Epithelial cell of proximal tubule (primary cell): ENCODE results near the gene RABL2B. TPM values are rescaled to one million over a fixed set of nuclear protein-coding genes. Genes with fewer than 3 reads are reported as not detected.
"Not testable (repeated sequence)": the region's sequence is repeated elsewhere in the genome, so short reads cannot be mapped to it uniquely, and the experiment has no call there.

Source experiments
- DNase-seq: peaks from one replicate; pipeline ENCODE4 v3.0.0-alpha.2; 2011; ENCODE audit warnings: low read depth
- H3K4me3 ChIP-seq: 2 replicates; pipeline ENCODE4 v1.5.1; 2011; ENCODE audit warnings: low read depth, mild to moderate bottlenecking, low read length
- total RNA-seq: library from RNA; depleted of rRNA; stranded (reverse); fragments of >200 nt; gene quantifications from 2 replicates; pipeline ENCODE4 v1.2.3, GENCODE V29; 2015
- TF ChIP-seq, protein P1 (sequence below): conservative IDR thresholded peaks from 2 replicates; pipeline ENCODE4 v1.5.1; 2012; ENCODE audit warnings: low read depth, mild to moderate bottlenecking, low read length

The RABL2B gene
- total RNA-seq = 14.6 and 15.0 TPM in 2 replicates

- DNase-seq = peak; percentile 15
- H3K4me3 ChIP-seq = peak within 1 kb of the TSS; percentile 59
Measured at GRCh38 chr22:50783033-50783879, at the start of gene RABL2B. Gene RABL2B (minus strand): TSS chr22:50783636. CDS start chr22:50782294, 1,342 bp downstream.

- not testable (repeated sequence) for H3K4me3 ChIP-seq, DNase-seq
Measured at GRCh38 chr22:50786936-50787335, 3.5 kb upstream of the RABL2B start.

DNA sequence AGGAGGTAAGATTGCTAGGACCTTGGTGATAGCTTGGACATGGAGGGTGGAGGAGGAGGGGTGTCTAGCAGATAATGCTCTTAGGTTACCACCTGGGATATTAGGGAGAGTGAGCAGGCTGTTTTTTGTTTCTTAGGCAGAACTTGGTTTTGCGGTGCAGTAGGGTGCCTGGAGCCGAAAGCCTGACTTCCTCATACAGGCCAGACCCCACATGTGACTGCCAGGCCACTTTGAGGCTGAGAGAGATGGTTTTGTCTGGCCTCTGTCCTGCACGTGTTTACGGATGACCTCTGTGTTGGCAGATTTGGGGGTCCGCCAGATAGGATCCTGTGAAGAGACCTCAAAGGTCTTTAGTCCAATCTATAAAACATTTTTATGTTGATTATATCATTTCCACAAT, 1.9 kb upstream of the RABL2B start:
- DNase-seq, H3K4me3 ChIP-seq: not testable (repeated sequence)

DNA sequence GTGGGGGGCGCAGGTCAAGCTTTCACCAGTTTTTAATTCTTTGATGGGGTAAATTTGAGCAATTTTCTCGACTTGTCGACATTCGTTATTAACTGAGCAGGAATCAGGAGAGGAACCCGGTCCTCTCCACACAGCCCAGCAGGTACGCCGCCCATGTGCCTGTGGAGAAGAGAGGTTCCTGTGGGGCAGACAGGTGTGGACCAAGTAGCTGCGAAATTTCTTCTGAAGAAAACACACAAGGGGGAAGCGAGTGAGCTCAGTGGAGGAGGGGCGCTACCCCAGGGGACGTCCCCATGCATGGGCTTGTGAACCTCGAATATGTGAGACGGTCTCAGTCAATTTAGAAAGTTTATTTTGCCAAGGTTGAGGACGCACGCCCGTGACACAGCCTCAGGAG, 442 bp upstream of the RABL2B start:
- not testable (repeated sequence) for DNase-seq
- peak overlapping the region; percentile 59 for H3K4me3 ChIP-seq

DNA sequence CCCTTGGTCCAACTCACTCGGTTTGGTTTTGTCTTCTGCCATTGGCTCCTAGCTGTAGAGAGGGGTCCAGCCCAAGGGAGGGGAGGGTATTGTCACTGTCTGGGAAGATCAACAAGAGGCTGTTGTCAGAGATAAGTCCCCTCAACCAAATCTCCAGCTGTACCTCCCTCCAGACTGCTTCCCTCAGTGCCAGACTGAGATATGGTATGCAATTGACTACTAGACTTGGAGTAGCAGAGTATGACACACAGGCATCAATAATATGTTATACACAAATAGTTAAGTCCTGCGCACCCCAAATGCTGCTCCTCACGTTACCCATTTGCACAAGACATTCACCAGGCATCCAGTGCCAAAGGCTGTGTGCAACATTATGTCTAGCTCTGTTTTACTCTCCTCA, 1.2 kb downstream of the RABL2B start:
- DNase-seq, H3K4me3 ChIP-seq: not testable (repeated sequence)

DNA sequence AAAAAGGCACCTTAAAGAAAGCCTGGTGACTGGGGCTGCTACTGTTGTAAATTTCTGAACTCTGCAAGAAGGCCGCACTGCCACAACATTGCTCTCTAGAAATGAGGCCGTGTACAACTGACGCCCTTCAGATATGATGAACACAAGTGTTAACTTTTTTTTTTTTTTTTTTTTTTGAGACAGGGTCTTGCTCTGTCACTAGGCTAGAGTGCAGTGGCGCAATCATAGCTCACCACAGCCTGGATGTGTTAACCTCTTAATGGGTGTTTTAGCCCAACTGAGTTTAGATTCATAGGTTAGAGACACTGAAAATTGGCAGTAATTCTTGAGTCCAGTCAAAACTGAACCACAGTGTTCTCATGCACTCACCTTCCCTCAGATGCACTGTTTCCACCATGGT, 3.2 kb downstream of the RABL2B start:
- H3K4me3 ChIP-seq, DNase-seq: not testable (repeated sequence)

DNA sequence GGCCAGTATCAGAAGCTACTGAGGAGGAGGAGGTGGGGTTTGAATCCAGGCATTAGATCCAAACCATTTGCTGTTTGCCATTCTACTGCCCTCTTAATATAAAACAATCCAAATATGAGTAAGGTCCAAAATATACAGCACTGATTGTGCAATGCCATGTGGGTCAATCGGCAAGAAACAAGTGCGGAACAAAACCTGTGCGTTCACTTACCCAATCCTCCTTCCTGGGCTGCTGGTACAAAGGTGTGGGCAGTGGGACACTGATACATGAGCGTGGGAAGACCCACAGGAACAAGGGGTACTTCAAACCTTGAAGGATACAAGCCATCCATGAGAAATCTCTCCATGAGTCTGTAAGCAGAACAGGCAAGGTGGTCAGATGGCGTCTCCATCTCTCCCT, 5.8 kb downstream of the RABL2B start:
- not testable (repeated sequence) for H3K4me3 ChIP-seq, DNase-seq

DNA sequence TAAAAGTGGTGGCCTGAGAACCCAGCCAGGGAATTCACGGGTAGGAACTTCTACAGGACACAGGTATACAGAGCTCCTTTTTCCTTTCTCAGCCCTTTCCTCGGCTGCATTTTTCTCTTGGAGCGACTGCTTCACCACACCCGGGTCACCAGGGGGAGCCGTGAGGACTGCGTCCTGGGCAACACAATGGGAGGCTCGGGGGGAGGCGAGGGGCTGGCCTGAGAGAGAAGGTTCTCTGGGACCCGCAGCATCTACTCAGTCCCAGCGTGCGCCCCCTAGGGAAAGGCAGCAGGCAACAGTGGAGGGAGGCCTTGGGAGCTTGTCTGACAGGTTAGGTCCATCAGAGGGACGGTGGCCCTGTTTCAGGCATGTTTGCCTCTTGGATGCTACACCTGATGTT, 8.3 kb downstream of the RABL2B start:
- not testable (repeated sequence) for DNase-seq

GRCh38 chr22:50764288-50764687, 19.1 kb downstream of the RABL2B start:
- not testable (repeated sequence) for H3K4me3 ChIP-seq, DNase-seq

More for the DNA sequence above, 8.3 kb downstream of the RABL2B start:
- TF ChIP-seq, protein P1, sequence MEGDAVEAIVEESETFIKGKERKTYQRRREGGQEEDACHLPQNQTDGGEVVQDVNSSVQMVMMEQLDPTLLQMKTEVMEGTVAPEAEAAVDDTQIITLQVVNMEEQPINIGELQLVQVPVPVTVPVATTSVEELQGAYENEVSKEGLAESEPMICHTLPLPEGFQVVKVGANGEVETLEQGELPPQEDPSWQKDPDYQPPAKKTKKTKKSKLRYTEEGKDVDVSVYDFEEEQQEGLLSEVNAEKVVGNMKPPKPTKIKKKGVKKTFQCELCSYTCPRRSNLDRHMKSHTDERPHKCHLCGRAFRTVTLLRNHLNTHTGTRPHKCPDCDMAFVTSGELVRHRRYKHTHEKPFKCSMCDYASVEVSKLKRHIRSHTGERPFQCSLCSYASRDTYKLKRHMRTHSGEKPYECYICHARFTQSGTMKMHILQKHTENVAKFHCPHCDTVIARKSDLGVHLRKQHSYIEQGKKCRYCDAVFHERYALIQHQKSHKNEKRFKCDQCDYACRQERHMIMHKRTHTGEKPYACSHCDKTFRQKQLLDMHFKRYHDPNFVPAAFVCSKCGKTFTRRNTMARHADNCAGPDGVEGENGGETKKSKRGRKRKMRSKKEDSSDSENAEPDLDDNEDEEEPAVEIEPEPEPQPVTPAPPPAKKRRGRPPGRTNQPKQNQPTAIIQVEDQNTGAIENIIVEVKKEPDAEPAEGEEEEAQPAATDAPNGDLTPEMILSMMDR = peak; percentile 49
- H3K4me3 ChIP-seq = not testable (repeated sequence)

DNA sequence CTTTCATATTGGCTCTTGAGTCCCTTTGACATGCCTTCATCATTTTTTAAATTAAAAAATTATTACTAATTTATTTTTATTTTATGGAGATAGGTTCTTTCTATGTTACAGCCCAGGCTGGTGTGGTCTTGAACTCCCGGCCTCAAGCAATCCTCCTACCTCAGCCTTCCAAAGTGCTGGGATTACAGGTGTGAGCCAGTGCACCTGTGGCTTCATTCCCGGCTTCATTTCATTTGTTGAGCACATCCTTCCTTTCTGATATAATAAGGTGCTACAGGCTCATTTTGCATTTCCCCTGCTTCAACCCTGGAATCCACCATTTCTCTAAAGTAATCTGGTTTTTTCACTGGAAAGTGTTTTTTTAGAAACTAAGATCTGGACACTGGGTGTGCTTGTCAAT, 21.6 kb downstream of the RABL2B start:
- not testable (repeated sequence) for DNase-seq, H3K4me3 ChIP-seq

GRCh38 chr22:50759597-50760341, 23.7 kb downstream of the RABL2B start:
- not testable (repeated sequence) for DNase-seq, H3K4me3 ChIP-seq

DNA sequence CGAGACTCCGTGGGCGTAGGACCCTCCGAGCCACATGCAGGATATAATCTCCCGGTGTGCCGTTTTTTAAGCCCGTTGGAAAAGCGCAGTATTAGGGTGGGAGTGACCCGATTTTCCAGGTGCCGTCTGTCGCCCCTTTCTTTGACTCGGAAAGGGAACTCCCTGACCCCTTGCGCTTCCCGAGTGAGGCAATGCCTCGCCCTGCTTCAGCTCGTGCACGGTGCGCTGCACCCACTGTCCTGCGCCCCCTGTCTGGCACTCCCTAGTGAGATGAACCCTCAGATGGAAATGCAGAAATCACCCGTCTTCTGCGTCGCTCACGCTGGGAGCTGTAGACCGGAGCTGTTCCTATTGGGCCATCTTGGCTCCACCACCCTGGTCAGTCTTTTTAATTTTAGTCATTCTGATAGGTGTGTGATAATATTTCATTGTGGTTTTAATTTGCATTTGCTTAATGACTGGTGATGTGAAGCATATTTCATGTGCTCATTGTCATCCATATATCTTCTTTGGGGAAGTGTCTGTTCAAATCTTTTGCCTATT, 26.4 kb downstream of the RABL2B start:
- DNase-seq = not testable (repeated sequence)

GRCh38 chr22:50756406-50756805, 27.0 kb downstream of the RABL2B start:
- not testable (repeated sequence) for DNase-seq
- H3K4me3 ChIP-seq = peak overlapping the region; percentile 11

More for the DNA sequence above, 26.4 kb downstream of the RABL2B start:
- TF ChIP-seq, protein P1 = peak; percentile 24
- H3K4me3 ChIP-seq = peak overlapping the region; percentile 60

- H3K4me3 ChIP-seq, DNase-seq: not testable (repeated sequence)
Measured at GRCh38 chr22:50755251-50755650, 28.2 kb downstream of the RABL2B start.

- DNase-seq, H3K4me3 ChIP-seq: not testable (repeated sequence)
Measured at GRCh38 chr22:50749302-50750074, 33.9 kb downstream of the RABL2B start.

- not testable (repeated sequence) for DNase-seq, H3K4me3 ChIP-seq
Measured at GRCh38 chr22:50748630-50749029, 34.8 kb downstream of the RABL2B start.
